RPMI7951 (cell line): ENCODE measurements around the gene KDM4B. TPM values are rescaled to one million over a fixed set of nuclear protein-coding genes. Genes with fewer than 3 reads are reported as not detected.
A peak's percentile ranks its signal among the peaks of the same experiment; 100 is the strongest.

Experiments
- DNase-seq: peaks from one replicate; pipeline ENCODE4 v3.0.0-alpha.2; 2012; ENCODE audit warnings: low read depth
- total RNA-seq: library from RNA; depleted of rRNA; stranded (reverse); fragments of >200 nt; shearing (Covaris generic); gene quantifications from 2 replicates; pipeline ENCODE4 v1.2.3, GENCODE V29; 2014

The KDM4B gene
- total RNA-seq, 1 experiment from 2014 or later, result 6.2 TPM

GRCh38 chr19:5132698-5133651 lies 164.1 kb downstream of the KDM4B start:
- no peak for DNase-seq

DNA sequence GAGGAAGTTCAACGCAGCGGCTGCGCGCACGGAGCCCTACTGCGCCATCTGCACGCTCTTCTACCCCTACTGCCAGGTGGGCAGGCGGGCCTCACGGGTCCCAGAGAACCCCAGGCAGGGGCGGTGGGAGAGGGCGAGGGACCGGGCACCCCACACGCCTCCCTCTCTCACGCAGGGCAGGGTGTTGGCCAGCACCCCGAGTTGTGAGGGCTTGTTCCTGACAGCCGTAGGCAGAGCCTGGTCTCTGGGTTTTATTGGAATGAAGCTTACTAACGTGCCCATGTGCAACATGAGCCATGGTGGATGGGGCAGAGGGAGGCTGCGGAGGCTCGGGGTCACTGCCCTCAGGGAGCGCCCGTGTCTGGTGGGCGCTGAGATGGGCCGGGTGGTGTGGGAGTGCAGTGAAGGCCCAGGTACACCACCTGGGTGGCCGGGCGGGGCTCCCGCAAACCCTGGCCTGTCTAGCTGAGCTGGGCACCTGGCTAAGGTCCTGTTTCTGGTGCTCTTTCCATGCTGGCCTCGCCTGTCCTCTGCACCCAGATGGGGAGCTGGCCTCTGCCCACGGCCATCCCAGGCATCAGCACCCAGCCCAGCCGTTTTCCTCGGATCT lies 165.2 kb downstream of the KDM4B start:
- no peak for DNase-seq

- DNase-seq, result no peak
Measured at GRCh38 chr19:5134691-5135090, 165.8 kb downstream of the KDM4B start.

GRCh38 chr19:5136073-5136855 lies 167.4 kb downstream of the KDM4B start:
- no peak for DNase-seq

DNA sequence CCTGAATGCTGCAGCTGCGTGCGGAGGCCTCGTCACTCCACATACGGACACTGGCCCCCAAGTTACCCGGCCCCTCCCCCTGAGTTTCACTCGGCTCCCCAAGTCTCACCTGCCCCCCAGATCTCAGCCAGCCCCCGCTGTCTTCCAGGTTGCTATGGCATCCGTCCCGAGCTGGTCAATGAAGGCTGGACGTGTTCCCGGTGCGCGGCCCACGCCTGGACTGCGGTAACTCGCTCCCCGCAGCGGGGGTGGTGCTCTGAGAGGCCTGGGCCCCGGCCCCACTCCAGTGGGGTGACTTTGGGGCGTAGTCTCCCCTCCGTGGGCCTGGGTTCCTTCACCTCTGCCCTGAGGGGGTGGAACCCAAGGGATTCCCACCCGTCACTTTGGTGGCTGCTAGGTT lies 168.2 kb downstream of the KDM4B start:
- no peak for DNase-seq

DNA sequence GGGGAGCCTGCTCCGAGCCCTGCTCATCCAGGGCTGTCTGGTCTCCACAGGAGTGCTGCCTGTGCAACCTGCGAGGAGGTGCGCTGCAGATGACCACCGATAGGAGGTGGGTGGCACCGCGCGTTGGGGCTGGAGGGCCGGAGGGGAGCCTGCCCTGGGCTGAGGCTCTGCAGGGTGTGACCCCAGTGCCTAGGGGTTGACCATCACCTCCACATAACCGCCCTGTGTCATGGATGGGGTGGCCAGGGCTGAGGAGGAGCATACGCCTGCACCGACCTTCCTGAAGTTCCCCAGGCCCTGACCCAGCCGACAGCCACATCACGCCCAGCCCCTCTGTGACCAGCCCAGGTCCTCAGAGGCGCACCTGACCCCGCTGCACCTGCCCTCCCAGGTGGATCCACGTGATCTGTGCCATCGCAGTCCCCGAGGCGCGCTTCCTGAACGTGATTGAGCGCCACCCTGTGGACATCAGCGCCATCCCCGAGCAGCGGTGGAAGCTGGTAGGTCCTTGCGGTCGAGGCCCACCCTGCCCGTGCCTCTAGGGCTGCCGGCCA lies 168.7 kb downstream of the KDM4B start:
- no peak for DNase-seq

DNA sequence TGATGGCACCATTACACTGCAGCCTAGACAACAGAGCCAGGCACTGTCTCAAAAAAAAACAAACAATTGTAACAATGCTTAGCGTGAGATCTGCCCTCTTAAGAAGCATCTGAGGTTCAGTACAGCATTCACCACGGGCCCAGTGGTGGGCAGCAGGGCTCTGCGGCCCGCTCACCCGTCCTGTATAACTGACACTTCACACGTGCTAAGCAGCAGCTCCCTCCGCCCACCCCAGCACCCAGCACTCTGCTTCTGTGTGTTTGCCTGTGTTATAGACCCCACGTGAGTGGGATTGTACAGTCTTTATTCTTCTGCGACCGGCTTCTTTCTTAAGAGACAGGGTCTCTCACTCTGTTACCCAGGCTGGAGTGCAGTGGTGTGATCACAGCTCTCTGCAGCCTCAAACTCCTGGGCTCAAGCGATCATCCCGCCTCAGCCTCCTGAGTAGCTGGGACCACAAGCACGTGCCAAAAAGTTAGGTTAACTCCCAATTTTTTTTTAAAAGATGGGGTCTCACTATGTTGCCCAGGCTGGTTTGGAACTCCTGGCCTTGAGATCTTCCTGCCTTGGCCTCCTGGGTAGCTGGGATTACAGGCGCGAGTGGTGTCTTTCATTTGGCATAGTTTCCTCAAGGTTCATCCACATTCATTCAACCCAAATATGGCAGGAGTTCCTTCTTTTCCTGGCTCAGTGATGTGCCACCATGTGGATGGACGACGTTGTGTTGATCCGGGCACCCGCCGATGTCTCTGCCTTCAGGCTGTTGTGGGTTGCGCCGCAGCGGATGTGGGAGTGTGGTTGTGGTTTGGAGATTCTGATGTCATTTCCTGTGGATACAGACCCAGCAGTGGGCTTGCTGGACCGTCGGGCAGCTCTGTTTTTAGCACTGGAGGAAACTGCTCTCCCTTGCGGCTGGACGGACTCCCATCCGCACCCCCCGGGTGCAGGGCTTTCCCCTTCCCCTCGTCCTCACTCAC lies 170.0 kb downstream of the KDM4B start:
- DNase-seq, result peak; percentile 97

GRCh38 chr19:5139583-5140325 lies 170.8 kb downstream of the KDM4B start:
- no peak for DNase-seq

GRCh38 chr19:5141129-5141849 lies 172.4 kb downstream of the KDM4B start:
- no peak for DNase-seq

DNA sequence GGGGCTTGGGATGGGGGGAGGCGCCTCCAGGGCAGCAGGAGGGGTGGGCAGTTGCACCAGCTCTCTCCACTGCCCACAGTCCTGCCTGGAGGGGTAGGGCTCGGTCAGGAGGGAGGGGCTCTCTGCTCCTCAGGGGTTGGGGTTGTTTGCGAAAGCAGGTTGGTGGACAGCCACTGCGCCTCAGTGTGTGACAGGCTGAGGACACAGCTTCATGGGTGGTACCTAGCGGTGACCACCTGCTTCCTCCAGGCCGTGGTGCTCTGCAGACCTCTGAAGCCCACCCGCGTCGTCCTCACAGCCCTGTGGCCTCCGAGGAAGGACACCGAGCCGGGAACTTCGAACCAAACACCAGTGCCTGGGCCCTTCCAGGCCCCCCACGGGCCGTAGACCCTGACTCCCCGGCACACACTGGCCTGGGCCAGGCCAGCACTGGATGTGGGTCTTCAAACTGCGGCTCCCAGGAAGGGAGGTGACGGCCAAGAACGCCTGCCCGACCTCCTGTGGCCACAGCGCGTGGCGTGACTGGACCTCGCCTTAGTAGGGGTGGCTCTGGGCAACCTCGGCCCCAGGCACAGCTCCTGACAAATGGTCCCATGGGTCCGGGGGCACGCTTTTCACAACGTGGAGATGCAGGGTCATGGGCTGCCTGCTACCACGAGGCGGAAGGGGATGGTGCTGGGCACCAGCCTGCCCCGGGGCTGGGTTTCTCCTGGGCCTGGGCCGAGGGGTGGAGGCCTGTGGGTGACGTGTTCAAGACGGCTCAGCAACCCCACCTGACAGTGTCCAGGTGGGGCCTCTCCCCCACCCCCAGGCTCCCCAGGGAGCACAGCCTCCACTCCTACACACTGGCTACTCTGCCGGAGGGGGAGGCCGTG lies 173.2 kb downstream of the KDM4B start:
- DNase-seq, result no peak

DNA sequence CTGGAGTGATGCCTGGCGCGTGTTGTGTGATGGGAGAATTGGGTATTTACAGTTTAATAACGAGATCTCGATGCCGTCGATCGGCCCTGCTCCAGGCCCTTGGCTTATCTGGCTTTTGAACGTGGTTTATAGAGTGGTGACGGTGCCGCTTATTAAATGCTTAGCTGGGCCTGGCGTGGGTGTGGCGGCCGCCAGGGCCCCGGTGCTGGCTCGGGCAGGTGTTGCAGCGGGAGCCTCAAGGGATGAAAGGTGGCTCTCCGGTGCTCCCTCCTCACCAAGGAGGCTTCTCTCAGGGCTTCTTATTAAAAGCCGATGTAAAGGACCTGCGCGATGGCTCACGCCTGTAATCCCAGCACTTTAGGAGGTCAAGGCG lies 173.8 kb downstream of the KDM4B start:
- no peak for DNase-seq

GRCh38 chr19:5143471-5144411 lies 174.8 kb downstream of the KDM4B start:
- no peak for DNase-seq

DNA sequence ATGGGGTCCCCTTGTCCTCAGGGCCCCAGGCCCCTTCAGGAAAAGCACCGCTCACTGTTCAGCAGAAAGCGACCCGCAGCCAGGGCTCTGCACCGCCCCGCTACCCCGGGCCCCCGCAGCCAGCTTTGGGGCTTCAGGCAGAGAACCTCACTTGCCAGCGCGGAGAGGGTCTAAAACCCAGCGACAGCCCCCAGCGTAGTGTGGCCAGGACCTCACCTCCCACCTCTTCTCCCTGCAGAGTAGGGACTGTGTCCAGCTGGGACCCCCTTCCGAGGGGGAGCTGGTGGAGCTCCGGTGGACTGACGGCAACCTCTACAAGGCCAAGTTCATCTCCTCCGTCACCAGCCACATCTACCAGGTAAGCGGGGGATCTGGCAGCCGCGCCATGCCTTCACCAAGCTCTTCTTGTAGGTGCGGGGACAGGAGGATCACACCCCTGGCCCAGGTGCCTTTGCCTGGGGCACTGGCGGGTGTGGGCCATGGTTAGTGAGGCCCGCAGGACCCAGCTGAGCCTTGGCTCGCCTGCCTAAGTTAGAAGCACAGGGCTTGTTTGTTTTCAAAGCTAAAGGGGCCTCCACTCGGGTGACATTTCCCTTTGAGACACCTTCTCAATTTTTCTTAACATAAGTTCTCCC lies 175.7 kb downstream of the KDM4B start:
- no peak for DNase-seq

GRCh38 chr19:5145521-5146511 lies 176.9 kb downstream of the KDM4B start:
- DNase-seq, result no peak
